Bronchial epithelial cell (primary cell): ENCODE data around the gene TUBA4B. TPM values are rescaled to one million over a fixed set of nuclear protein-coding genes. Genes with fewer than 3 reads are reported as not detected.

Source experiments
- DNase-seq: peaks from one replicate; pipeline ENCODE4 v3.0.0-alpha.2; 2010; ENCODE audit warnings: low read depth
- FAIRE-seq: peaks from 2 replicates; lab custom pipeline; 2011; peaks lifted over from hg19 to GRCh38; lab: Jason Lieb, UNC
- H3K27me3 ChIP-seq: 2 replicates; pipeline ENCODE4 v1.5.1; 2011; ENCODE audit warnings: low read length; ENCODE audit not compliant: control insufficient read depth, insufficient read depth
- H3K36me3 ChIP-seq: 2 replicates; pipeline ENCODE4 v1.5.1; 2011; ENCODE audit warnings: low read length; ENCODE audit not compliant: control insufficient read depth, insufficient read depth
- H3K4me3 ChIP-seq: 2 replicates; pipeline ENCODE4 v1.5.1; 2011; ENCODE audit warnings: mild to moderate bottlenecking, low read depth, low read length, control low read depth
- CTCF ChIP-seq: IDR thresholded peaks from 2 replicates; pipeline ENCODE4 v1.5.1; 2011; ENCODE audit warnings: mild to moderate bottlenecking, moderate library complexity, low read length, control low read depth, inconsistent platforms; ENCODE audit not compliant: insufficient read depth, severe bottlenecking
- total RNA-seq: library from RNA; depleted of rRNA; stranded (reverse); fragments of >200 nt; gene quantifications from 2 replicates; pipeline ENCODE4 v1.2.1, GENCODE V29; 2014

Gene TUBA4B
- total RNA-seq, 1 donor from 2014 or later: not detected

- no peaks in the 10 kb centered on the region for H3K27me3 ChIP-seq
- FAIRE-seq: no peak
- H3K36me3 ChIP-seq: peaks cover 27% of the 10 kb centered on the region
- peak overlapping the region; percentile 80 for H3K4me3 ChIP-seq
- no peak for TF ChIP-seq CTCF
- peak; percentile 55 for DNase-seq
These were observed 22.9 kb upstream of the TUBA4B start for GRCh38 chr2:219230059-219230540.

DNA sequence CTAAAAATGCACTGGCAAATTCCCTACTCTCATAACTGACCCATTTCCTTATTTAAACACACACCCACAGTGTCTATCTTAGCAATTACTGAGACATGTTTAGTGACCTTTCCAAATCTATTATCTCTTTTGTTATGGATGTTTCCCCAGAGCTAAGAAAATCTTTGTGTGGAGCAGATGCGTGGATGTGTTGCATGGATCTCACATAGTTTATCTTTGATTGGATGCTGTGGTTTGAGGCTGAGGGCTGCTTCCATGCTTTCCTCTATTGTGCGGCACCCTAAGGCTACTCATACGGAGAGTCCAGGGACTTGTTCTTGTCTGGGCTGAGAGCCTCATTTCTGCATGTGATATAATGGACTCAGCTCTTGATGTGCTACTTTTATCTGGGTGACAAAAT is 18.7 kb upstream of the TUBA4B start:
- DNase-seq (no peak), FAIRE-seq (no peak)
- Histone ChIP-seq H3K27me3 (no peaks in the 10 kb centered on the region), H3K4me3 (no peak overlapping the region), H3K36me3 (peaks cover 36% of the 10 kb centered on the region)
- no peak for TF ChIP-seq CTCF

DNA sequence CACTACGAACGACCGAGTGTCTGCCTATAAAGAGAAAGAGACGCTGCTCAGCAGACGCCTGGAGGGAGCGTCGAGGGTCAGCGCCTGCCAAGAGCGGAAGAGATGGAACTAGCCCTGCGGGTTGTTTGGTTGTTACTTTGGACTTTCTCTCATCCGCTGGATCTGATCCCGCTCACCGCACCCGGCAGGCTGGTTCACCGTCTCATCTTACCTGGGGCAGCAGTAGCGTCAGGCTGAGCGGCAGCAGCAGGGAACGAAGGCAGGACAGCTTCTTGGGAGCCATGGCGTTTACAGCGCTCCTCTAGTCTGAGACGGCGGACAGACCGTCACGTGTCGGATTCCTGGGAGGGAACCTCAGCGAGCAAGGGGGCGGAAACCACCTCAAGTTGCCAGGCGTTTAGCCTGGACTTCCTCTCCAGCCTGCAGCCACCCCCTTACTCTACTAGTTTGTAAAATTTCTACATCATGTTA is 9.7 kb upstream of the TUBA4B start:
- no peak for FAIRE-seq
- Histone ChIP-seq H3K27me3 (no peaks in the 10 kb centered on the region), H3K4me3 (no peak overlapping the region), H3K36me3 (peaks cover 4% of the 10 kb centered on the region)
- TF ChIP-seq CTCF: no peak
- no peak for DNase-seq

DNA sequence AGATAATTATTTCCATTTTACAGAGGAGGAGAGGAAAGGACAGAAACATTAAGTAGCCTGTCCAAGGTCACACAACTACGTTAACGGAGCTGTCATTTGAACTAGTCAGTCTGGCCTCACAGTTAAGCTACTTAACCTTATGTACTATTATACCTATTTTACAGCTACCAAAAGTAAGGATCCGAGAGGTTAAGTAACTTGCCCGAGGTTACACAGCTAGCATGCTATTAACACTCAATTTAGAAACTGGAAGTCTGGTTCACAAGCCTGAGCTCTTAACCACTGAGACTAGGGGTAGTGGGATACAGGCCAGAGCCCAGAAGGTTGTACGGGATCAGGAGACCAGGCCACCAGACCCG is 8.3 kb upstream of the TUBA4B start:
- FAIRE-seq (no peak), DNase-seq (no peak)
- Histone ChIP-seq H3K36me3 (peaks cover 6% of the 10 kb centered on the region), H3K27me3 (no peaks in the 10 kb centered on the region), H3K4me3 (peak overlapping the region; percentile 57)
- no peak for TF ChIP-seq CTCF

DNA sequence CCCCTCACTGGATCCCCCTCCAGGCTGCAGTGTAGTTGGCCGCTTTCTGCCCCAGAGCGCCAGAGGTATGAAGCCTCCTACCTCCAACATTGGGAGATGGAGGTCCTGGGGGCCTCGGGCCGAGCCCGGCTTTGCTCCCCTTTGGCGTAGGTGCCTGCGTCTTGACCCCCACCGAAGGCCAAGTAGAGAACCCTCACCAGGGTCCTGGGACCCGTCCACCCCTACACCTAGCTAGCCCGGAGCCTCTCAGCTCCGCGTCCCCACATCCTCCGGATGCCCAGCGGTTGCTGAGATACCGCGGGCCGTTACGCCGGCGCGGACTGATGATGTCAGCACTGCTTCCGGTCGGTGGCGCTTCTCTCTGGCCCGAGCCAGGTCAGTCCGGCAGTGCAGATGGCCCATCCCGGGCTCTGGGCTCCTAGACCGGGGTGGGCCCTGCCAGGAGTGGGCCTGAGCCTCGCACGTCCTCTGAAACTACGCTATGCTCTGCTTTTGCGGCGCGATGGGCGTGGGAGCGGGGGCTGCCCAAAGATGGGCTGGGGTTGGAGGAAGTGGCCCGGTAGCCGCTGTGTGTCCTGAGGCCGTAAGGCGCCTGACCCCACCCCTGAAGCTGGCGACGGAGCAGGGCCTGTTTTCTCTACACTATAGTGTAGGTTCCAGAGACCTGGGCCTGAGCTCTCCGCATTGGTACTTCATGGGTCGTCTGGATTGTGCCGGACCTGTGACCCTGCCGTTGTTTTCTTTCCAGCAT is 7.7 kb upstream of the TUBA4B start, which contains the start of the genes GLB1L and STK16:
GLB1L (minus strand) TSS at position 297 of the 751 bp plus-strand sequence. CDS start 1,871 bp downstream, outside the sequence.
STK16 (plus strand) TSS at position 332 of the 751 bp plus-strand sequence. CDS start 521 bp downstream, outside the sequence.
- peak within 1 kb of the TSS; percentile 57 for H3K4me3 ChIP-seq
- H3K27me3 ChIP-seq: no peaks in the 10 kb centered on the region
- H3K36me3 ChIP-seq: peaks cover 10% of the 10 kb centered on the region
- no peak for FAIRE-seq
- peak; percentile 70 for DNase-seq
- TF ChIP-seq CTCF: no peak

- peaks cover 13% of the 10 kb centered on the region for H3K36me3 ChIP-seq
- H3K4me3 ChIP-seq: peak overlapping the region; percentile 57
- no peak for TF ChIP-seq CTCF
- FAIRE-seq (no peak), DNase-seq (no peak)
- no peaks in the 10 kb centered on the region for H3K27me3 ChIP-seq
These were observed 7.2 kb upstream of the TUBA4B start for GRCh38 chr2:219245899-219246230.
